Left lung (tissue), 10 donors: ENCODE data around the gene MED25. TPM values are rescaled to one million over a fixed set of nuclear protein-coding genes. Genes with fewer than 3 reads are reported as not detected.

Experiments used
- ATAC-seq: fragments of 200-7000 bp; cut with Tn5 transposase; one replicate; pipeline ENCODE4 v1.9.1; 2020; ENCODE audit warnings: moderate library complexity
- DNase-seq, 4 donors: peaks; one replicate each; pipeline ENCODE4 v3.0.0-alpha.2; 2013 to 2020
- H3K27ac ChIP-seq, 2 donors: fragments of 200-600 bp; sonication (generic) in 1 of 2; one replicate each; pipeline versions ENCODE4 v1.5.0 to v1.8.0; 2020 to 2021
- H3K27me3 ChIP-seq, 2 donors: fragments of 200-600 bp; sonication (generic) in 1 of 2; one replicate each; pipeline versions ENCODE4 v1.5.0 to v1.8.0; 2020 to 2021
- H3K36me3 ChIP-seq, 2 donors: fragments of 200-600 bp; sonication (generic) in 1 of 2; one replicate each; pipeline versions ENCODE4 v1.5.0 to v1.8.0; 2020 to 2021
- H3K4me1 ChIP-seq, 2 donors: fragments of 200-600 bp; one replicate each; pipeline ENCODE4 v1.8.0; 2021
- H3K4me3 ChIP-seq, 2 donors: fragments of 200-600 bp; sonication (generic) in 1 of 2; one replicate each; pipeline versions ENCODE4 v1.5.0 to v1.8.0; 2020 to 2021; ENCODE audit warnings: mild to moderate bottlenecking in 1 of 2
- H3K9me3 ChIP-seq, 2 donors: fragments of 200-600 bp; sonication (generic) in 1 of 2; one replicate each; pipeline versions ENCODE4 v1.5.0 to v1.8.0; 2020 to 2021
- CTCF ChIP-seq, 2 donors: fragments of 200-600 bp; sonication (generic) in 1 of 2; IDR thresholded peaks; one replicate each; pipeline versions ENCODE4 v1.5.0 to v1.8.0; 2021; ENCODE audit warnings: antibody characterized with exemption in 2 of 2
- intact Hi-C, 2 donors: fragments of 100-400 bp; cut with DNase I; formaldehyde crosslinking; loops; one replicate each; pipeline versions ENCODE4 v1.11.2 to v1.14.2; 2022
- polyA plus RNA-seq, 6 donors: library from polyadenylated mRNA; unstranded; fragments of 120-200 nt; gene quantifications; one replicate each; pipeline ENCODE4 v1.2.1, GENCODE V29; 2013; ENCODE audit not compliant: insufficient read length in 6 of 6
- total RNA-seq, 2 donors: library from RNA; stranded (reverse); fragmentation: NEBNext Ultra II Directional; extraction: Animal tissue kit (Norgen Biotek cat#: 25700); gene quantifications; one replicate each; pipeline ENCODE4 v1.2.1, GENCODE V29; 2021
- donor health status: DM: no; HTN: yes; CAD: no.
- donor health status: DM: no; HTN: no; CAD: no.

Gene MED25
- total and polyA plus RNA-seq, 8 donors = 52.1 to 67.4 (median 57.6) TPM

- Histone ChIP-seq H3K27ac (no peak overlapping the region), H3K9me3 (no peaks in the 10 kb centered on the region), H3K4me1 (no peaks in the 10 kb centered on the region), H3K36me3 (peaks cover 0 to 100% of the 10 kb centered on the region in 2 donors), H3K4me3 (peak overlapping the region in 1 of 2 donors; percentile 1), H3K27me3 (no peaks in the 10 kb centered on the region)
- no peak for TF ChIP-seq CTCF (IDR thresholded peaks at IDR 0.05)
- ATAC-seq (no peak), DNase-seq (no peak)
- intact Hi-C loops = no loop called here
These were observed 16.6 kb upstream of the MED25 start for GRCh38 chr19:49801401-49801888.

DNA sequence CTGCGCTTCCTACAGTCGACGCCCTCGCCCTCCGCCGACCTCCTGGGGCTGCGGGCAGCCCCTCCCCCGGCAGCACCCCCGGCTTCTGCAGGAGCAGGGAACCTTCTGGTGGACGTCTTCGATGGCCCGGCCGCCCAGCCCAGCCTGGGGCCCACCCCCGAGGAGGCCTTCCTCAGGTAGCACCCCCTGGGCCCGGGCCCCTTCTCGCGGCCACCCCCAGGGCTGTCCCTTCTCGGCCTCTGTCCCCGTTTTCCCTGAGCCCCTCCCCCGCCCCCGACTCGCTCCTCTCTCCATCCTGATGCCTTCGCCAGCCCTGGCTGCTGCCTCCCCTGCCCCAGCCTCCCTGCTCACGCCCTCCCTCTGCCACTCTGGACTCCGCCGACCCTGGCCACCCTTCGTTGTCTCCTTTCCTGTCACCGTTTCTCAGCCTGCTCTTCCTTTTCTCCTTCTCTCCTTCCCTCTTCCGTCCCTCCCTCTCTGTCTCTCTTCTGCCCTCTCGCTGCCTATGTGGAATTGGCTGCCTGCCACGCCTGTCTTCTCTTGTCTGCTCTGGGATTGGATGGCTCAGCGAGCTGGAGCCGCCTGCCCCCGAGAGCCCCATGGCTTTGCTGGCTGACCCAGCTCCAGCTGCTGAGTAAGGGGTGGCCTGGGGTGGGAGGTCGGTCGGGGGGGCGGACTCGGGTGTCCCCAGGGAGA, 16.0 kb upstream of the MED25 start:
- no peaks in the 10 kb centered on the region for H3K27me3 ChIP-seq
- H3K36me3 ChIP-seq = peaks cover 0 to 94% of the 10 kb centered on the region in 2 donors
- ATAC-seq = peak; percentile 41
- no peak for TF ChIP-seq CTCF (IDR thresholded peaks at IDR 0.05)
- intact Hi-C loops = no loop called here
- H3K4me1 ChIP-seq = no peaks in the 10 kb centered on the region
- DNase-seq = peak in 3 of 4 donors; percentile 74 to 92 (median 90)
- no peak overlapping the region for H3K27ac ChIP-seq
- peak overlapping the region in 1 of 2 donors; percentile 1 for H3K4me3 ChIP-seq
- no peaks in the 10 kb centered on the region for H3K9me3 ChIP-seq

DNA sequence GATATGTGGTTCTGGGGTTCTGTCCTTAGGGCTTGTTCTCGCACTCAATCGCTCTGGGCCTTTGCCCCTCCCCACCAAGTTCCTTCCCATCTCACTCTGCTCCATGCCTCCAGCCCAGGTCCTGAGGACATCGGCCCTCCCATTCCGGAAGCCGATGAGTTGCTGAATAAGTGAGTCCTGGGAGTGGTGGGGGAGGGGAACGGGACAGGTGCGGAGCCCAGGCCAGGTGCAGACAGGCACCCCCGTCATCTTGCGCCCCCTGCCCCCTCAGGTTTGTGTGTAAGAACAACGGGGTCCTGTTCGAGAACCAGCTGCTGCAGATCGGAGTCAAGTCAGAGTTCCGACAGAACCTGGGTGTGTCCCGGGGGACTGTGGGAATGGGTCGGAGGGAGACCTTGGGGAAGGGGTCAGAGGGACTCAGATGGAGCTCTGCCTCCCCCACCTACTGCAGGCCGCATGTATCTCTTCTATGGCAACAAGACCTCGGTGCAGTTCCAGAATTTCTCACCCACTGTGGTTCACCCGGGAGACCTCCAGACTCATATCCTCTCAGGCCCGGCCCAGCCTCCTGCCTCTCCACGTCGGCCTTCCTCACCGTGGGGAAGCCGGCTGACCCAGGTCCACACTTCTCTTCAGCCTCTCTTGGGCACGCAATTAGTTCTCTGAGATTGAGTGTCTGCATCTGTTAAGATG, 15.1 kb upstream of the MED25 start:
- Histone ChIP-seq H3K36me3 (peaks cover 0 to 85% of the 10 kb centered on the region in 2 donors), H3K9me3 (no peaks in the 10 kb centered on the region), H3K4me3 (no peak overlapping the region), H3K27ac (no peak overlapping the region), H3K4me1 (peaks cover 0 to 8% of the 10 kb centered on the region in 2 donors), H3K27me3 (no peaks in the 10 kb centered on the region)
- ATAC-seq (no peak), DNase-seq (no peak)
- intact Hi-C loops = no loop called here
- no peak for TF ChIP-seq CTCF (IDR thresholded peaks at IDR 0.05)

- no peak for TF ChIP-seq CTCF (IDR thresholded peaks at IDR 0.05)
- Histone ChIP-seq H3K4me1 (peaks cover 0 to 14% of the 10 kb centered on the region in 2 donors), H3K4me3 (no peak overlapping the region), H3K27me3 (no peaks in the 10 kb centered on the region), H3K36me3 (peaks cover 0 to 80% of the 10 kb centered on the region in 2 donors), H3K9me3 (no peaks in the 10 kb centered on the region), H3K27ac (no peak overlapping the region)
- ATAC-seq (no peak), DNase-seq (no peak)
- intact Hi-C loops = no loop called here
These were observed 14.6 kb upstream of the MED25 start for GRCh38 chr19:49803529-49803856.

DNA sequence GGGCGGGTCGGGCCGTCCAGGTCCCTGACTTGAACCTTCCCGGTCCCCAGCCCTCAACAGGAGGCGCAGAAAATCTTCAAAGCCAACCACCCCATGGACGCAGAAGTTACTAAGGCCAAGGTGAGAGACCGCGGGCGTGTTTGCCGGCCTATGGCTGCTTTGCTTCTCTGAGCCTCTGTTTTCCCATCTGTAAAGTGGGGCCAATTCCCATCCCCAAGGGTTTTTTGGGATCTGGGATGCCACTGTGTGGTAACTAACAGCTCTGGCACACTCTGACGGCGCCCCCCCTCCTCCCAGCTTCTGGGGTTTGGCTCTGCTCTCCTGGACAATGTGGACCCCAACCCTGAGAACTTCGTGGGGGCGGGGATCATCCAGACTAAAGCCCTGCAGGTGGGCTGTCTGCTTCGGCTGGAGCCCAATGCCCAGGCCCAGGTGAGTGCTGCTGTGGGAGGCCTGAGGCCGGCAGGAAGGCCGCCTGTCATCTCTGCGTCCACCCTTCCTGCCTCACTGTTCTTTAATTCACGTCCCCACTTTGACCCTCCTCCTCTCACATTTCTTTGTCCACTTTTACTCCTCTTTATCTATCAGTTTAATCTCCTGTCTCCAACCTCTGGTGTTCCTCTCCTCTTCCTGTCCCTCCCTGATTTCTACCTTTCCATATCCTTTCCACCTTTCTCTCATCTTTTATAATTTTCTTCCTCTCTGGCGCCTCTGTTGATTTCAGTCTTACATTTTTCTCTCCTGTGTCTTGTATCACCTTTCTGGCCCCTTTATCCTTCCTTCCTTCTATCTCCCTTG, 12.1 kb upstream of the MED25 start:
- DNase-seq (no peak), ATAC-seq (no peak)
- H3K27ac ChIP-seq = no peak overlapping the region
- H3K4me3 ChIP-seq = no peak overlapping the region
- peaks cover 7 to 30% of the 10 kb centered on the region in 2 donors for H3K4me1 ChIP-seq
- no peaks in the 10 kb centered on the region for H3K9me3 ChIP-seq
- intact Hi-C loops = no loop called here
- TF ChIP-seq CTCF (IDR thresholded peaks at IDR 0.05) = no peak
- no peaks in the 10 kb centered on the region for H3K27me3 ChIP-seq
- H3K36me3 ChIP-seq = peaks cover 0 to 55% of the 10 kb centered on the region in 2 donors
